ENCODE data around the gene DNAJC5.

DNA sequence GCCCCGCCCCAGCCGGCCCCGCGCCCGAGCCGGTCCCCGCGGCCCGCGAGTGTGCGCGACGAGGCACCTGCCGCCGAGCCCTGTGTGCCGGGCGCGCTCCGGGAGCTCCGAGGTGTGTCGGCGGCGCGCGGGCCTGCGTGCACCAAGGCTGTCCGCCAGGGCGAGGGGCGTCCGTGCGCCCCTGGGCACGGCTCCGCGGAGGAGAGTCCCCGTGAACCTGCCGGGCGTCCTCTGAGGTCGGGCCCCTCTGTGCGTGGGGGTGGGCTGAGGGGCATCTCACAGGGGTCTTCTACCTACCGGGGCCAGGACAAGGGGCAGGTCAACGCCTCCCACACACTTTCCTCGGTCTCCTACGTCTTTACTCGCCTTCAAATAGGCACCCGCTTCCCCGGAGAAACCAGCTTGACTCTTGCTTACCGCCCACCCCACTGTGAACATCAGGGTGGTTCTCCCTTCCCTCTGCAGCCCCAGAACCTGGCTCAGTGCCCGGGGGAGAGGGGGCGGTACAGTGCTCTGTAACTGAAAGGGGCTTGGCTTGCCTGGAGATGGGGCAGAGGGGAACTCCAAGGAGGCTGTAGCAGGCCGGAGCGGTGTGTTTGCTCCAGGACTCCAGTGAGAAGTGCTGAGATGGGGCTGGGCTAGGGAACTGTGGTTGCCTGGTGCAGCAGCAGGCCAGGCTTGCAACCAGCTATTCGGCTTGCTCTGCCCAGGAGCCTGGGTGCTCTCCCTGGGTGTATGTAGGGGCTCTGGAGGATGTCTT is 84.8 kb downstream of the DNAJC5 start, which contains the start of gene SAMD10:
- TF ChIP-seq, protein P1, sequence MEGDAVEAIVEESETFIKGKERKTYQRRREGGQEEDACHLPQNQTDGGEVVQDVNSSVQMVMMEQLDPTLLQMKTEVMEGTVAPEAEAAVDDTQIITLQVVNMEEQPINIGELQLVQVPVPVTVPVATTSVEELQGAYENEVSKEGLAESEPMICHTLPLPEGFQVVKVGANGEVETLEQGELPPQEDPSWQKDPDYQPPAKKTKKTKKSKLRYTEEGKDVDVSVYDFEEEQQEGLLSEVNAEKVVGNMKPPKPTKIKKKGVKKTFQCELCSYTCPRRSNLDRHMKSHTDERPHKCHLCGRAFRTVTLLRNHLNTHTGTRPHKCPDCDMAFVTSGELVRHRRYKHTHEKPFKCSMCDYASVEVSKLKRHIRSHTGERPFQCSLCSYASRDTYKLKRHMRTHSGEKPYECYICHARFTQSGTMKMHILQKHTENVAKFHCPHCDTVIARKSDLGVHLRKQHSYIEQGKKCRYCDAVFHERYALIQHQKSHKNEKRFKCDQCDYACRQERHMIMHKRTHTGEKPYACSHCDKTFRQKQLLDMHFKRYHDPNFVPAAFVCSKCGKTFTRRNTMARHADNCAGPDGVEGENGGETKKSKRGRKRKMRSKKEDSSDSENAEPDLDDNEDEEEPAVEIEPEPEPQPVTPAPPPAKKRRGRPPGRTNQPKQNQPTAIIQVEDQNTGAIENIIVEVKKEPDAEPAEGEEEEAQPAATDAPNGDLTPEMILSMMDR (IDR thresholded peaks at IDR 0.05; ENCODE audit: low read length): no peak
- no peak for TF ChIP-seq EZH2 (IDR thresholded peaks at IDR 0.05; ENCODE audit: borderline replicate concordance, low read length)
